Type B pancreatic cell (in vitro differentiated cells): ENCODE measurements around the gene TMEM207. TPM values are rescaled to one million over a fixed set of nuclear protein-coding genes. Genes with fewer than 3 reads are reported as not detected.

ENCODE experiments used
- DNase-seq: peaks from one replicate; pipeline ENCODE4 v3.0.0; 2021; ENCODE audit warnings: mixed read lengths; ENCODE audit not compliant: unreplicated experiment; ENCODE audit errors: extremely low spot score
- H3K27ac Mint-ChIP-seq: 2 replicates; pipeline ENCODE4 v1.8.0; 2021; ENCODE audit warnings: mild to moderate bottlenecking, mixed read lengths
- H3K27me3 Mint-ChIP-seq: 2 replicates; pipeline ENCODE4 v1.8.0; 2021; ENCODE audit warnings: mixed read lengths
- H3K36me3 Mint-ChIP-seq: 2 replicates; pipeline ENCODE4 v1.8.0; 2021; ENCODE audit warnings: mixed read lengths
- H3K4me1 Mint-ChIP-seq: one replicate; pipeline ENCODE4 v1.8.0; 2021; ENCODE audit warnings: mixed read lengths; ENCODE audit not compliant: unreplicated experiment
- H3K4me3 Mint-ChIP-seq: 2 replicates; pipeline ENCODE4 v1.8.0; 2021; ENCODE audit warnings: mild to moderate bottlenecking, mixed read lengths
- H3K9me3 Mint-ChIP-seq: 2 replicates; pipeline ENCODE4 v1.8.0; 2021; ENCODE audit warnings: mixed read lengths
- total RNA-seq: library from RNA; stranded (reverse); gene quantifications from 2 replicates; pipeline ENCODE4 v1.2.1, GENCODE V29; 2021; ENCODE audit warnings: low replicate concordance
- TF ChIP-seq, protein P1 (sequence below): fragments of 200-600 bp; sonication (generic); conservative IDR thresholded peaks from 2 replicates; pipeline ENCODE4 v1.5.0; 2021; ENCODE audit warnings: antibody characterized with exemption, mild to moderate bottlenecking

The TMEM207 gene
- total RNA-seq, 1 donor from 2014 or later = not detected

DNA sequence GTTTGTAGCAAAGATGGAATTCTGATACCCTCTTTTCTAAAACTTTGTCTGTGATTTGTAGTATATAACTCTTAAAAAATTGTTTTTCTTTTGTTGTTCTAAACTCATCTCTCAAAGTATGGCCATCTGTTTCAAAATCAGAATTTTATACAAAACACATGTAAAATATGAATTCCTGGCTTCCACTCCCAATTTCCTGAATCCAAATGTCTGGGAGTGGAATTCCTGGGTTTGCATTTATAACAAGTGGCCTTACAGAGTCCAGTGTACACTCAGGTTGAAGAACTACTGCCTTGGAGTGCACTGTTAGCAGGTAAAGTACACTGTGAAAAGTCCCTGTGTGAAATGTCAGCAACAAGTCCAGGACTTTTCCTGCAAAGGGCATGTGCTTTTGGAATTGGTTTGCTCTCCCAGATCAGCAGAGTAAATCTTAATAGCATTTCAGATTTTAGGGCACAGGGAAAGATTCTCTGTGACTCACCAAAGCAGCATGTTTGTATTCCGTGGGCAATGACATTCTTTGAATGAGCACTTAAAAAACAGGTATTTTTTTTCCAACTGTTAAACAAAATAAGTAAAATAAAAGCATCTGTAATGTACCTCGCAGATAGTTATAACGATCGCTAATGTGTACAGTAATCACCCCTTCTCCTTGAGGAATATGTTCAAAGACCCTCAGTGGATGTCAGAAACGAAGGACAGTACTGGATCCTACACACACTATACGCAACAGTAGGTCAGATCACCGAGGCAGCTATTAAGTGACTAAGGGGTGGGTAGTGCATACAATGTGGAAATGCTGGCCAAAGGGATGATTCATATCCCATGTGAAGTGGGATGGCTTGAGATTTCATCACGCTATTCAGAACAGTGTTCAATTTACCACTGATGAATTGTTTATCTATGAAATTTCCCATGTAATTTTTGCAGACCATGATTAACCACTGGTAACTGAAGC lies 63.7 kb downstream of the TMEM207 start:
- no peaks in the 10 kb centered on the region for H3K36me3 Mint-ChIP-seq
- peaks cover 1% of the 10 kb centered on the region for H3K4me1 Mint-ChIP-seq
- DNase-seq = no peak
- no peak overlapping the region for H3K27ac Mint-ChIP-seq
- H3K27me3 Mint-ChIP-seq = no peaks in the 10 kb centered on the region
- TF ChIP-seq, protein P1, sequence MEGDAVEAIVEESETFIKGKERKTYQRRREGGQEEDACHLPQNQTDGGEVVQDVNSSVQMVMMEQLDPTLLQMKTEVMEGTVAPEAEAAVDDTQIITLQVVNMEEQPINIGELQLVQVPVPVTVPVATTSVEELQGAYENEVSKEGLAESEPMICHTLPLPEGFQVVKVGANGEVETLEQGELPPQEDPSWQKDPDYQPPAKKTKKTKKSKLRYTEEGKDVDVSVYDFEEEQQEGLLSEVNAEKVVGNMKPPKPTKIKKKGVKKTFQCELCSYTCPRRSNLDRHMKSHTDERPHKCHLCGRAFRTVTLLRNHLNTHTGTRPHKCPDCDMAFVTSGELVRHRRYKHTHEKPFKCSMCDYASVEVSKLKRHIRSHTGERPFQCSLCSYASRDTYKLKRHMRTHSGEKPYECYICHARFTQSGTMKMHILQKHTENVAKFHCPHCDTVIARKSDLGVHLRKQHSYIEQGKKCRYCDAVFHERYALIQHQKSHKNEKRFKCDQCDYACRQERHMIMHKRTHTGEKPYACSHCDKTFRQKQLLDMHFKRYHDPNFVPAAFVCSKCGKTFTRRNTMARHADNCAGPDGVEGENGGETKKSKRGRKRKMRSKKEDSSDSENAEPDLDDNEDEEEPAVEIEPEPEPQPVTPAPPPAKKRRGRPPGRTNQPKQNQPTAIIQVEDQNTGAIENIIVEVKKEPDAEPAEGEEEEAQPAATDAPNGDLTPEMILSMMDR = no peak
- H3K9me3 Mint-ChIP-seq = no peaks in the 10 kb centered on the region
- no peak overlapping the region for H3K4me3 Mint-ChIP-seq

DNA sequence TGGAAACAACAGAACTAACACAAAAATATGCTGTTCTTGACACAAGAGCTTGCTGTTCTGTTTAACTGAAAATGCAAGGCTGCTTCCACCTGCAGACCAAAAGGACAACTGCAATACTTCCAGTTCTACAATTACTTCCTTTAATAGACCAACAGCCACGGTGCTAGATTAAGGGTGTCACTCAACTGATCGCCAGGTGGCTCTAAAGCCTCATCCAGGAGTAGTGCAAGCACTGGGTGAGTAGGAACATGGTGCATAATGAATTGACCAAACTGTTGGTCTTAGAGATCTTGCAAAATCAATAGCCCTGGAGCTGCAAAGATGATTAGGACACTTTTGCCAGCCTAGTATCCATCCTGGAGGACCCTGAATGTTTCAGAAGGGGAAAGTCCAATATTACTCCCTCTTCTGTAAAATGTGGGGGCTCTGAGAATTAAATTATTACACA lies 65.4 kb downstream of the TMEM207 start:
- H3K4me1 Mint-ChIP-seq = peaks cover 5% of the 10 kb centered on the region
- H3K36me3 Mint-ChIP-seq = no peaks in the 10 kb centered on the region
- H3K27ac Mint-ChIP-seq = no peak overlapping the region
- TF ChIP-seq, protein P1 = no peak
- no peak overlapping the region for H3K4me3 Mint-ChIP-seq
- H3K27me3 Mint-ChIP-seq = no peaks in the 10 kb centered on the region
- no peak for DNase-seq
- H3K9me3 Mint-ChIP-seq = no peaks in the 10 kb centered on the region

DNA sequence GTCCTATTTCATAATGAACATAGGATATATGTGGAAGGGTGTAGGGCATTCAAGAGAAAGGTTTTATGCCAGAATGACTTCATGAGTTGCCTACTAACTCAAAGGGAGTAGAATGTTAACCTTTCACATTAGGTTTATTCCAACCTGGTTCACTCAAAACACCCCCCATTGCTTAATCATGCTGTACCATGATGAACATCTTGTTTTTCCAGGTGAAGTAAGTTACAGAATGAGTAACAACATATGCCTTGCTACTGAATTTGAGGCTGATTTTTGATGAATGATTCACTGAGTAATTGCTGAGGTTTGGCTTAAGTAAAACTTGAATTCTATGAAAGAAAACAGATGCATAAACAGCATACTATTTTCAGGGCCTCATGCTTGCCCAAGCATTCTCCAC lies 67.6 kb downstream of the TMEM207 start:
- TF ChIP-seq, protein P1 = no peak
- no peaks in the 10 kb centered on the region for H3K36me3 Mint-ChIP-seq
- no peak for DNase-seq
- no peaks in the 10 kb centered on the region for H3K9me3 Mint-ChIP-seq
- H3K4me3 Mint-ChIP-seq = no peak overlapping the region
- no peaks in the 10 kb centered on the region for H3K27me3 Mint-ChIP-seq
- no peak overlapping the region for H3K27ac Mint-ChIP-seq
- peaks cover 5% of the 10 kb centered on the region for H3K4me1 Mint-ChIP-seq

DNA sequence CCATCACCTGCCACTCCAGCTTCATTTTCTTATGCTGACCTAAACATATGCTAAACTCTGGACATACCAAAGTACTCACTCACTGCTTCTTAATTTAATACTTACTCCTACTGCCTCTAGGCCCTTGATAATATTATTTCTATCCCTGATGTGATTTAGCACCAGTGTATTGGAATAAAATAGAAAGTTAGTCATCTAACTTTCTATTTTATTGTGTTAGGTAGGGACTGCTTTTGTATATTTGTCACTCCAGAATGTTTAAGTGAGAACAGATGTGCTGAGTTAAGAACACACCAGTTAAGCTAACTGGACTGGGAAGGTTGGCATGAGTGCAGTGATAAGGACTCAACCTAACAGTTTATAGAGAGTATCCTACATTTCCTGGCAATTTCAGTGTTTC lies 68.3 kb downstream of the TMEM207 start:
- TF ChIP-seq, protein P1 = no peak
- Mint-ChIP-seq H3K4me3 (no peak overlapping the region), H3K36me3 (no peaks in the 10 kb centered on the region), H3K4me1 (peaks cover 5% of the 10 kb centered on the region), H3K9me3 (no peaks in the 10 kb centered on the region), H3K27me3 (no peaks in the 10 kb centered on the region), H3K27ac (no peak overlapping the region)
- no peak for DNase-seq

DNA sequence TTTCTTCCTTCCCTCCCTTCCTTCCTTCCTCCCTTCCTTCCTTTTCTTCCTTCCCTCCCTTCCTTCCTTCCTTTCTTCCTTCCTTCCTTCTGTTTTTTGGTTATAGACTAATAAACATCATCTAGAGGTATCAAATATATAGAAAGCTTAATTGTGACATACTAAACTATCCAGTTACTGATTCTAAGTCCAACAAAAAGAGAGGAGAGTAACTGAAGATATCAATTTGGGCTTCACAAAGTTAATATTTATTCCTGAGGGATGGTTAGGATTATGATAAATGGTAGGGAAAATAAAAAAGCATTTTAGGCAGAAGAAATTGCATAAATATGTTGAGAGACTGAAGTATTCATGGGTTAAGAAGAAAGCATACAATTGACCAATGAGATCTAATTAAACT lies 69.5 kb downstream of the TMEM207 start:
- no peaks in the 10 kb centered on the region for H3K27me3 Mint-ChIP-seq
- TF ChIP-seq, protein P1 = no peak
- no peak overlapping the region for H3K27ac Mint-ChIP-seq
- H3K4me1 Mint-ChIP-seq = peaks cover 5% of the 10 kb centered on the region
- H3K4me3 Mint-ChIP-seq = no peak overlapping the region
- no peak for DNase-seq
- no peaks in the 10 kb centered on the region for H3K36me3 Mint-ChIP-seq
- H3K9me3 Mint-ChIP-seq = no peaks in the 10 kb centered on the region

Other genes with a start within 250 kb of the TMEM207 start
- gene CLDN1, start 127.5 kb downstream of the TMEM207 start, total RNA-seq = 9.7 and 11.9 TPM in 2 replicates
- 0.10 TPM in 1 of 2 replicates, not detected in the other for gene CLDN16, start 61.7 kb downstream of the TMEM207 start, total RNA-seq
- gene IL1RAP, start 64.2 kb upstream of the TMEM207 start, total RNA-seq = 8.2 and 14.8 TPM in 2 replicates